ENCODE results near the gene HEXIM2. TPM values are rescaled to one million over a fixed set of nuclear protein-coding genes. Genes with fewer than 3 reads are reported as not detected.
A peak's percentile ranks its signal among the peaks of the same experiment; 100 is the strongest.

The HEXIM2 gene
- total RNA-seq, 1 donor from 2014 or later: 11.5 TPM

DNA sequence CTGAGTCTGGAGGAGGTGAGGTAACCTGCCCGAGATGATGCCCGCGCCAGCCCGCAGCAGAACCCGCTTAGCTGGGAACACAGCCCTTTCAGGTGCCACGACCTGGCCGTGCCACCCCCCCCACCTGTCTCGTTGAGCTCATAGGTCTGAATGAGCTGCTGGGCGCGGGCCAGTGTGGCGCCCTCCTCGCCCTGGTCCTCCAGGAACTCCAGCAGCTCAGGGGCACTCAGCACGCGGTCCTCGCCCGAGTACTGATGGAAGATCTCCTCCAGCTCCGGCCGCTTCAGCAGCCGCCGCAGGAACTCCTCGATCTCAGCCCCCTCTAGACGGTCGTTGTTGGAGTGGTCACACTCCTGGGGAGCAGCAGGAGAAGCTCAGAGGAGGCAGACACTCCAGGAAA is 43.0 kb upstream of the HEXIM2 start:
- DNase-seq (ENCODE audit: extremely low spot score, unreplicated experiment): no peak
- Mint-ChIP-seq H3K27ac (no peak overlapping the region), H3K4me3 (no peak overlapping the region), H3K36me3 (no peaks in the 10 kb centered on the region), H3K4me1 (ENCODE audit: unreplicated experiment) (peaks cover 14% of the 10 kb centered on the region), H3K27me3 (no peaks in the 10 kb centered on the region), H3K9me3 (no peaks in the 10 kb centered on the region)
- TF ChIP-seq, protein P1, sequence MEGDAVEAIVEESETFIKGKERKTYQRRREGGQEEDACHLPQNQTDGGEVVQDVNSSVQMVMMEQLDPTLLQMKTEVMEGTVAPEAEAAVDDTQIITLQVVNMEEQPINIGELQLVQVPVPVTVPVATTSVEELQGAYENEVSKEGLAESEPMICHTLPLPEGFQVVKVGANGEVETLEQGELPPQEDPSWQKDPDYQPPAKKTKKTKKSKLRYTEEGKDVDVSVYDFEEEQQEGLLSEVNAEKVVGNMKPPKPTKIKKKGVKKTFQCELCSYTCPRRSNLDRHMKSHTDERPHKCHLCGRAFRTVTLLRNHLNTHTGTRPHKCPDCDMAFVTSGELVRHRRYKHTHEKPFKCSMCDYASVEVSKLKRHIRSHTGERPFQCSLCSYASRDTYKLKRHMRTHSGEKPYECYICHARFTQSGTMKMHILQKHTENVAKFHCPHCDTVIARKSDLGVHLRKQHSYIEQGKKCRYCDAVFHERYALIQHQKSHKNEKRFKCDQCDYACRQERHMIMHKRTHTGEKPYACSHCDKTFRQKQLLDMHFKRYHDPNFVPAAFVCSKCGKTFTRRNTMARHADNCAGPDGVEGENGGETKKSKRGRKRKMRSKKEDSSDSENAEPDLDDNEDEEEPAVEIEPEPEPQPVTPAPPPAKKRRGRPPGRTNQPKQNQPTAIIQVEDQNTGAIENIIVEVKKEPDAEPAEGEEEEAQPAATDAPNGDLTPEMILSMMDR (conservative IDR thresholded peaks at IDR 0.05): no peak

DNA sequence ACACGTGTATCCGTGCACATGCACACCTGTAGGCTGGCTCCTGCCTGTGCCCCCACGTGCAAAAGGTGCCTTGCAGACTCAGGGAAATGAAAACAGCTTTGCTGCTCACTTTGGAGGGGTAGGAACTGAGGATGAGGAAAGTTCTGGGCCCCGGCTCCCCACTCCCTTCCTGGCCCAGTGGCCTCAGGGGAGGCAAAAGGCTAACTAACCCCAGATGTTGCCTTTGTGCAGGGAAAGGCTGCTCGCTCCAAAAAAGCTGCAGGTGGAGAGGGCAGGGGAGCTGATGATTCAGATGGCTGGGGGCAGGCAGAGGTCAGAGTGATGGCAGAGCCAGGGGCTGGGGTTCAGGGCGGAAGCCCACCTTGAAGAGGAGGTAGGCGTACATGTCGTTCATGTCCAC is 41.7 kb upstream of the HEXIM2 start:
- peaks cover 18% of the 10 kb centered on the region for H3K4me1 Mint-ChIP-seq (ENCODE audit: unreplicated experiment)
- no peak for DNase-seq (ENCODE audit: extremely low spot score, unreplicated experiment)
- H3K36me3 Mint-ChIP-seq: no peaks in the 10 kb centered on the region
- TF ChIP-seq, protein P1 (conservative IDR thresholded peaks at IDR 0.05): no peak
- H3K27me3 Mint-ChIP-seq: no peaks in the 10 kb centered on the region
- H3K27ac Mint-ChIP-seq: no peak overlapping the region
- H3K4me3 Mint-ChIP-seq: no peak overlapping the region
- H3K9me3 Mint-ChIP-seq: no peaks in the 10 kb centered on the region

DNA sequence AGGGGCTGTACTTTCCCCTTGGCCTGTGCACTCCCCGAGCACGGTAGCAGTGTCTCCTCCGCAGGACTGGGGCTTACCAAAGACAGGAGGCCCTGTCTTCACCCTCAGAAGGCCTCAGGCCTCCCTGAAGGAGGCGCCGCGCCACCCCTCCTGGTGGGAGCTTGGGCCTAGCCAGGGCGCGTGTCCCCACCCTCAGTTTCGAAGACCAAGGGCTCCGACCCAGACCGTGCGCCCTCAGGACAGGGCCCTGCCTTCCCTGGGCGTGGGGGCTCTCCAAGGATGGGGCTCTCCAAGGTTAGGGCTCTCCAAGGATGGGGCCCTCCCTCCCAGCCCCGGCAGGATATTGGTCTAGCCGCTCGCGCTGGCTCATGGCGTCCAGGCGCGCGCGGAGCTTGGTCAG is 41.1 kb upstream of the HEXIM2 start:
- peaks cover 18% of the 10 kb centered on the region for H3K4me1 Mint-ChIP-seq (ENCODE audit: unreplicated experiment)
- H3K27me3 Mint-ChIP-seq: no peaks in the 10 kb centered on the region
- no peaks in the 10 kb centered on the region for H3K36me3 Mint-ChIP-seq
- H3K27ac Mint-ChIP-seq: no peak overlapping the region
- no peaks in the 10 kb centered on the region for H3K9me3 Mint-ChIP-seq
- DNase-seq (ENCODE audit: extremely low spot score, unreplicated experiment): no peak
- TF ChIP-seq, protein P1 (conservative IDR thresholded peaks at IDR 0.05): no peak
- H3K4me3 Mint-ChIP-seq: no peak overlapping the region

- TF ChIP-seq, protein P1 (conservative IDR thresholded peaks at IDR 0.05): no peak
- no peak for DNase-seq (ENCODE audit: extremely low spot score, unreplicated experiment)
- H3K36me3 Mint-ChIP-seq: no peaks in the 10 kb centered on the region
- H3K4me1 Mint-ChIP-seq (ENCODE audit: unreplicated experiment): peaks cover 13% of the 10 kb centered on the region
- H3K9me3 Mint-ChIP-seq: no peaks in the 10 kb centered on the region
- H3K27me3 Mint-ChIP-seq: no peaks in the 10 kb centered on the region
- no peak overlapping the region for H3K4me3 Mint-ChIP-seq
- no peak overlapping the region for H3K27ac Mint-ChIP-seq
Observed at GRCh38 chr17:45121055-45121454, 40.6 kb upstream of the HEXIM2 start.

DNA sequence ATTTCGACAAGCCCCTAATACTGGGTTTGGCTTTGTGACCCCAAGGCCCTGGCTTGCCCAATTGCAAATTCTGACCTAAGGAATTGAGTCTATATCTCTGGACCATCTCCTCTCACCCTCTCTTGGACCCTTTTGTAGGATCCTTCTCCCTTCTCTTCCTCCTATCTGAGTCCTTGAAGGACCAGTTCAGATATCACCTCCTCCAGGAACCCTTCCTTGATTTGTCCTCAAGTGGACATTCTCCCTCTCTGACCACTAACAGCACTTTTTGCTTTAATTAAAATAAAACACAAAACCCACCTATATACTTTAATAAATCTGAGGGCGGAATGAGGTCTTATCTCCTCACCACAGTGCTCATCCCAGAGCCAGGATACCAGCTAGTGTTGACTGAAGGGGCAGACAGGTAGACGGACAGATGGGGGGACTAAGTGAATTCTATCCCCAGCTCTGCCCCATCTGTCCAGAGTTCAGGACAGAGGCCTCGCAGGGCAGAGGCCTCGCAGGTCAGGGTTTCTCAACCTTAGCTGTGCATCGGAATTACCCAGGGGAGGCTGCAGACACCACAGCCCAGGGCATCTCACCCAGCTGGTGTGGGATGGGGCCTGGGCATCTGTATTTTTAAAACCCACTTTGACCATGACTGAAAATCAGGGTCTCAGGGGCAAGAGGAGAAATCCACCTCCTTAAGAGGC is 38.5 kb upstream of the HEXIM2 start:
- Mint-ChIP-seq H3K4me1 (ENCODE audit: unreplicated experiment) (peaks cover 17% of the 10 kb centered on the region), H3K27me3 (no peaks in the 10 kb centered on the region), H3K9me3 (no peaks in the 10 kb centered on the region), H3K27ac (peak overlapping the region; percentile 58), H3K4me3 (no peak overlapping the region), H3K36me3 (no peaks in the 10 kb centered on the region)
- TF ChIP-seq, protein P1 (conservative IDR thresholded peaks at IDR 0.05): no peak
- DNase-seq (ENCODE audit: extremely low spot score, unreplicated experiment): no peak
